ENCODE results near the gene ABLIM1. TPM values are rescaled to one million over a fixed set of nuclear protein-coding genes. Genes with fewer than 3 reads are reported as not detected.

The ABLIM1 gene
- total and polyA plus RNA-seq, 2 of the 4 experiments (the other 2 are of a cell fraction) = 7.7 to 9.9 TPM

DNA sequence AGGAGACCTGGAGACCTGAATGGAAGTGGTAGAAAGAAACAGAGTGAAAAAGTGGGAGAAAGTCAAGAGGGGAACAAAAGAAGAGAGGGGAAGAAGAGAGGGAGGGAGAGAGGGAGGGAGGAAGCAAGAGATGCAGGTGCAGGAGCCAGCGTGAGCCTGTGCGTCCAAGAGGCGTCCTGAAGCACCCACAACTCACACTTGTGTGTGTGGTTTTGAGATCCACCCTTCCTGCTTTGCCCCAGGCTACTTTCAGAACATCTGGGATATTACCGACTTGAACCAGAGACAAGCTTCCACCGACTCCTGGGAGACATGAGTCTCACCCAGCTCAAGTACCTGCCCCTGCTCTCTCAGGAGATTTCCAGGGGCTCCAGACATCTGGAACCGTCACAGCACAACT is 263.5 kb downstream of the ABLIM1 start:
- Histone ChIP-seq H3K27me3 (ENCODE audit: control insufficient read depth, insufficient read depth, low read length) (peaks cover 44% of the 10 kb centered on the region), H4K91ac (ENCODE audit: insufficient read depth, low read depth, low read length) (no peak overlapping the region), H3K23ac (ENCODE audit: low read depth, low read length) (no peak overlapping the region), H3K9ac (ENCODE audit: low read depth, low read length) (no peak overlapping the region), H3K9me1 (ENCODE audit: insufficient read depth, low read length) (no peaks in the 10 kb centered on the region), H4K8ac (ENCODE audit: low read depth in 2 of 2, low read length in 2 of 2) (no peak overlapping the region), H2BK120ac (ENCODE audit: low read depth, low read length) (no peak overlapping the region), H3K4me1 (ENCODE audit: control insufficient read depth, insufficient read depth, low read length) (peaks cover 1% of the 10 kb centered on the region; the same call in 1 of the 2 replicates), H2AK9ac (replicated peaks; ENCODE audit: low read depth, low read length, poor library complexity) (no peak overlapping the region), H2AK5ac (ENCODE audit: low read depth, low read length) (no peak overlapping the region), H3K18ac (ENCODE audit: low read depth, low read length) (no peak overlapping the region), H4K5ac (ENCODE audit: low read depth, low read length) (no peak overlapping the region), H3K27ac (ENCODE audit: insufficient read depth, low read length) (no peak overlapping the region), H4K20me1 (ENCODE audit: insufficient read depth, low read length) (no peaks in the 10 kb centered on the region), H3K9me3 (ENCODE audit: control insufficient read depth, insufficient read depth, low read length) (no peaks in the 10 kb centered on the region), H3K14ac (replicated peaks; ENCODE audit: low read depth, low read length) (no peak overlapping the region), H3K36me3 (ENCODE audit: control insufficient read depth, insufficient read depth, low read length) (no peaks in the 10 kb centered on the region), H3K4ac (ENCODE audit: low read depth, low read length) (no peak overlapping the region), H2BK5ac (ENCODE audit: low read depth, low read length, poor library complexity, severe bottlenecking) (no peak overlapping the region), H3K56ac (ENCODE audit: extremely low read depth, insufficient read depth, low read length) (no peak overlapping the region), H2AFZ (replicated peaks; ENCODE audit: low read length, poor library complexity) (no peak overlapping the region), H3K79me1 (ENCODE audit: low read depth in 1 of 2, low read length in 2 of 2) (no peaks in the 10 kb centered on the region), H2BK20ac (ENCODE audit: low read depth, low read length) (no peak overlapping the region), H3K4me3 (ENCODE audit: insufficient read depth, low read depth, low read length) (no peak overlapping the region), H3K4me2 (ENCODE audit: low read depth, low read length) (no peak overlapping the region), H2BK15ac (ENCODE audit: low read depth, low read length) (no peak overlapping the region)
- ATAC-seq (ENCODE audit: low read depth) (no peak), DNase-seq (no peak)
- ChIA-PET CTCF (no interaction called here), POLR2A (ENCODE audit: unreplicated experiment) (no interaction called here)
- BruUV-seq (replicated peaks) = no TSS peak
- dilution Hi-C loops (cut with HindIII; ENCODE audit: low sequenced_read_pairs, unreplicated experiment) (no loop called here), in situ Hi-C loops (cut with MboI; ENCODE audit: low sequenced_read_pairs) (no loop called here), intact Hi-C loops (cut with micrococcal nuclease) (no loop called here)
- 90% methylated on average over 3 of the region's 6 CpGs; no CpG with 5 or more reads in 1 of the 2 experiments for WGBS, 2 experiments (ENCODE audit: extremely low coverage in 2 of 2, insufficient read length in 1 of 2)
- TF ChIP-seq POLR2A (IDR thresholded peaks at IDR 0.05; ENCODE audit: low read depth, low read length) (no peak), MAFK (IDR thresholded peaks at IDR 0.05; ENCODE audit: low read depth, low read length) (no peak), CEBPB (IDR thresholded peaks at IDR 0.05; ENCODE audit: low read depth, low read length) (no peak), CHD1 (IDR thresholded peaks at IDR 0.05; ENCODE audit: low read depth, low read length) (no peak)

All from IMR-90 (cell line).